ENCODE measurements around the gene RASGRF1.

The RASGRF1 gene

DNA sequence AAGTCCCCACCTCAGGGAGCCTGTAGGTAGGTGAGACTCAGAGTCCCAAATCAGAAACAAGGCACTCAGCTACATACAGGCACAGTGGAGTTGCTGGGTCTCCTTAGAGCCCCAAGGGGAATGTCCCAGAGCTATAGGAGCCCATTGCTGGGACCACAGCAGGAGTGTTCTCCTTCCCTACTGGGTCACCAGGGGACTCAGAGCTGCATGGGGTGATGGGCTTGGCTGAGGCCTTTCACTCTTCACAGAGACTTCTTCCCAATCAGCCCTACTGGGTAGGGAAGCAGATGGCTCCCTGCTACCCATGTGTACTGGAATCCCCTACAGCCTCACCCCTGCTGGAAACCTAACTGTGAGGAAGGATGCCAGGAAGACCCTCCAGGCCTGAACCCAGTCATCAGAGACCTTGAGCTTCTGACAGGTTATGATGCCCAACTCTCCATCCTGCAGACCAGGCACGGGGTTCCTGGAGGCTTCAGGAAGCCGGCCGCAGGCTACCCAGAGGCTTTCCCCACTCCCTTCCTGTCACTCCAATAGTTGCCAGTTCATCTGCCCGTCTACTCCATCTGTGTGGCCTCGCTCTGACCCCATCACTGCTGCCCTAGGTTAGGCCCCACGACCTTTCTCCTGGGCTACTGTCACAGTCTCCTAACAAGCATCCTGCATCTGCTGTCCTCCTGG, 24.0 kb downstream of the RASGRF1 start:
- FAIRE-seq: no peak

DNA sequence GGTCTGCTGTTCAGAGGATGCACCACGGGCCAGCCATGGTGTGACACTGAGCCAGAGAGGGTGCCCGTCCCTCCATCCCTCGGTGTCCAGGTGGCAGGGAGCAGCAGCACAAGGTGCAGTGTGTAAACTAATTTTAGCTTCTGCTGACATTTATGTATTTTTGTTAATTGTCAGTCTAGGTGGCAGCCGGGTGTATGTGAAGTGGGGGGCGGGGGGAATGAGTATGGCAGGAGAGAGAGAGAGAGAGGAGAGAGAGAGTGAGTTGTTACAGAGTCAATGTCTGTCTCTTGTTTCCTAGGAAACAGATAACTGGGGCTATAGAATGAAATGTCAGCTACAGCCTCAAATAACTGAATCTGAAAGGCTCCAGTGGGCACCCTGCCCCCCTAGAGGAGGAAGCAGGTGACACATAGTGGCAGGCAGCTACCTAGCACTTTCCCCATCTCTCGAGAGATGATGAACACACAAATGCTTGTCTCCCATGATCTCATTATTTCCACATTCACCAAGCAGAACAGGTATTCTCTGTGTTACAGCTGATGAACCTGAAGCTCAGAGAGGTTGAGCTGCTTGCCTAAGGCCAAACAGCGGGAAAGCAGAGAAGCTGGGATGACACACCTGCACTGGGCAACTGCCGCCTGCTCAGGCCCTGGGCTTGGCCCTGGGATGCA, 24.7 kb downstream of the RASGRF1 start:
- FAIRE-seq: no peak

DNA sequence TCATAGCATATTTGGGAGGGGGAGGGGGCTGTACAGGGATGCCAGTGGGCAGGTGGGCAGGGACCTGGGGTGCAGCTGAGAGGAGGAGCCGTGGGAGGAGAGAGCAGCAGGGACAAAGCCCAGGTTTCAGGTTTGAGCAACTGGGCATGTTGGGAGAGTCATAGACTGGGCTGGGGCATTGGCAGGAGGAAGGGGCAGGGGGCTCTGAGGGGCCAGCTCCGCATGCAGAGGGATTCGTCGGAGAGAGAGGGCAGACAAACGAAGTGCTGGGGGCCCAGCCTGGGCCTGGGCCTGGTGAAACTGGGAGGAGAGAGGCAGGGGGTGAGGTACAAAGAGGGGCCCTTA, 25.2 kb downstream of the RASGRF1 start:
- no peak for FAIRE-seq

DNA sequence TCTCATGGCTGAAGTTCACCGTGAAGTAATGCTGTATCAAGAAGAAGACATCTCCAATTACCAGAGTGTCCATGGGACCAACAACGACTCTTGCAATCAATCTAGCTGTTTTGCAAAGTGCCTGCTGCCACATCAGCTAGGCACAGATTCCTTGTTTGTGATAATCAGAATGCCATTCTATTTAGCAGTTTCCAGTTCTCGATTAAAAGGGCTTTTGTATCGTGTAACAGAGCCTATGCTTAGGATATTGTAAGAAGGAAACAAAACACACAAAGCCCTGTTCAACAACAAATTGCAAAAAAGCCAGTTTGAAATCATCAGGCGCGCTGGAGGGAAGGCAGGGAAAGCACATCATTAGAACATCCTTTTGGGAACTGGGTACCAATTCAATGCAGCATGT, 26.1 kb downstream of the RASGRF1 start:
- no peak for FAIRE-seq

DNA sequence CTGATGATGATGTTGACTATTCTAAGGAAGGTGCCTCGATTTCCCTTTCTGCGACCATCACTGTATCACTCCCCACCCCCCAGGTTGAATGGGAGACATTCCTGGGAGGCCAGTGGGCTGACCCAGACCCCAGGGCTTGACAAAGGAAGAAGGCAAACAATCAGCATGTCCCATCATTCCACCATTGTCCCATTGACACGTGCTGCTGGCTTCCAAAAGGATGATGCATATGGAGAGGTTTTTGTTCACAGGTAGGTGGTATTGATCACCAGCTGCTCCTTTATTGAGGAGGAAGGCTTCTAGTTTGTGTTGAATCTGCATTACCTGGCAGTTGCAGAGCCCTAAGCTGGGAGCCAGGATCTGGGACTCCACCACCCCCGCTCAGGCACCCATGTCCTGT, 30.4 kb downstream of the RASGRF1 start:
- FAIRE-seq: no peak

DNA sequence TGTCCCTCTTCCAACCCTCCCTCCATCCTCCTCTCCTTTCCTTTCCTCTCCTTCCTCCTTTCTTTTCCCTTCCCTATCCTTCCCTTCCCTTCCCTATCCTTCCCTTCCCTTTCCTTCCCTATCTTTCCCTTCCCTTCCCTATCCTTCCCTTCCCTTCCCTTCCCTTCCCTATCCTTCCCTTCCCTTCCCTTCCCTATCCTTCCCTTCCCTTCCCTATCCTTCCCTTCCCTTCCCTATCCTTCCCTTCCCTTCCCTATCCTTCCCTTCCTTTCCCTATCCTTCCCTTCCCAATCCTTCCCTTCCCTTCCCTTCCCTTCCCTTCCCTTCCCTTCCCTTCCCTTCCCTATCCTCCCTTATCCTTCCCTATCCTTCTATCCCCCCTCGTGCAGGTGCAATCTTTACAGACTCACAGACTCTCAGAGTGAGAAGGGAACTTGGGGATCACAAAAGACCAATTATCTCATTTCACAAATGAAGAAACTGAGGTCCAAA, 31.5 kb downstream of the RASGRF1 start:
- no peak for FAIRE-seq

DNA sequence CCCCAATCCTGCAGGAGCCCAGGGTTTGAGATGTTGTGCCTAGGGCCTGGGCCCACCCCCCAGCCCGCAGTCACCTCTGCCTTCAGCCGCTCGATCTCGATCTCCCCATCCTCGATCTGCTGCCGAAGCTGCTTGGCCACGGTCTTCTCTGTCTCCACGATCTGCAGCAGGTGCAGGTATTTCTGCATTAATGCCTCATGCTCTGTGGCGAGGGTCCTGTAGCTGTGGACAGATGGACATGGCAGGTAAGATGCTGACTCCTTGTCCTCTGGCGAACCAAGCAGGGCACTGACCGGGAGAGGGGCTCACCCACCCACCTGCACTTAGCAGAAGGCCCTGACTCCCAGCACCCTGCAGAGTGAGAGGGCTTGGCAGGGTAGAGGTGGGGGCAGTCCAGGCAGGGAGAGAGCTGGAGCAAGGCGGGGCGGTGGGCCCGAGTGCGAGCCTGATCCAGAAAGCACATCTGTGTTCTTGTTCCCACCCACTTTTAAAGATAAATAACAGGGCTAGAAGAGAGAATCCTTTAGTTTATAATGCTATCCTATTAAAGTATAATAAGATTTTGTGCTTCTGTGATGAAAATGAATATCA, 32.2 kb downstream of the RASGRF1 start:
- no peak for FAIRE-seq

DNA sequence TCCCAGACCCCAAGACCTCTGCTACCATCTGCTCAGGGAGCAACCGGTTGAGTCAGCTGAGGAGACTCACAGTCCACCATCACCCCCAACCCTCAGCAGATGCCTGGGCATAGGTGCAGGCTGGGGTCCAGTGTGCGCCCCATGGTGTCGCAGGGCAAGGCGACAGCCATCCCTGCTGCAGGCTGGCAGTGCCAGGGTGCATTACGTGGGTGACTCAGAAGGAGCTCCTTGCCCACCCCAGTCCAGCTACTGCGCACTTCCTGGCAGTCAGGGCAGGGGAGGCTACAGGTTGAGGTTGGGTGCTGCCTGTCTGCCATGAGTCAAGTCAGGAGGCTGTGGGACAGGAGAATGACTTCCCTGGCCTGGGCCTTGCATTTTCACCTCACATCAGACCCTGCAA, 33.5 kb downstream of the RASGRF1 start:
- no peak for FAIRE-seq

DNA sequence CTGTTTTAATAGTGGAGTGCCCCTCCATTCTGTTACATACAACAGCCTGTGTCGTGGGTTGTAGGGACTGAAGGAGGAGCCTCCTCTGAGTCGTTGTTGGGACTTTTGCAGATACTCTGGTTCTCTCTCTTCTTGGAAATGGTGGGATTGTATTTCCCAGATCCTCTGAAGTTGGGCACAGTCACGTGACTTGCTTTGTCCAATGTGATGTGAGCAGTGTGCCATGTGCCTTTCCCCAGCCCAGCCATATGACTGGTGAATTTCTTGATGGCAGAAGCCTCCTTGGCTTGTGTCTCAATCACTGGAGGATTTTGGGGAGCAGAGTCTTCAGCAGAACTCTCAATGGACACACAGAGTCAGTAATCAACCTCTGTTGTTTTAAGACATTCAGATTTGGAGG, 36.2 kb downstream of the RASGRF1 start:
- FAIRE-seq: no peak

DNA sequence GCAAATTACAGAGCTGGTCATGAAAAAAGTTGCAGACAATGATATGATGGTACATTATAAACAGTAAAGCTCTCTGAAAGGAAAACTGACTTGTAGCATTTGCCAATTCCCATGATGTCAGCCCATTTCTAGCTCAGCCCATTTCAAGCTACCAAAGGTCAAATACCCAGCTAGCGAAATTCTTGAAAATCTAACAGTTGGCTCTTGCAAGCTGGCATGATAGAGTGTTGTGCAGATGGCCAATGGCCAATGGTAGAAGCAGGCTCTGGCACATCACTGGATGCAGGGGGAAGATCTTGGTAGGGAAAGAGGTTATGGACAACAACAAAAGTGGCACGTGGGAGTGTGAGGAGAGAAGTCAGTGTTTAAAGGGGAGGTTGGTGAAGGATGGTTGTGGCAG, 36.7 kb downstream of the RASGRF1 start:
- FAIRE-seq: no peak

DNA sequence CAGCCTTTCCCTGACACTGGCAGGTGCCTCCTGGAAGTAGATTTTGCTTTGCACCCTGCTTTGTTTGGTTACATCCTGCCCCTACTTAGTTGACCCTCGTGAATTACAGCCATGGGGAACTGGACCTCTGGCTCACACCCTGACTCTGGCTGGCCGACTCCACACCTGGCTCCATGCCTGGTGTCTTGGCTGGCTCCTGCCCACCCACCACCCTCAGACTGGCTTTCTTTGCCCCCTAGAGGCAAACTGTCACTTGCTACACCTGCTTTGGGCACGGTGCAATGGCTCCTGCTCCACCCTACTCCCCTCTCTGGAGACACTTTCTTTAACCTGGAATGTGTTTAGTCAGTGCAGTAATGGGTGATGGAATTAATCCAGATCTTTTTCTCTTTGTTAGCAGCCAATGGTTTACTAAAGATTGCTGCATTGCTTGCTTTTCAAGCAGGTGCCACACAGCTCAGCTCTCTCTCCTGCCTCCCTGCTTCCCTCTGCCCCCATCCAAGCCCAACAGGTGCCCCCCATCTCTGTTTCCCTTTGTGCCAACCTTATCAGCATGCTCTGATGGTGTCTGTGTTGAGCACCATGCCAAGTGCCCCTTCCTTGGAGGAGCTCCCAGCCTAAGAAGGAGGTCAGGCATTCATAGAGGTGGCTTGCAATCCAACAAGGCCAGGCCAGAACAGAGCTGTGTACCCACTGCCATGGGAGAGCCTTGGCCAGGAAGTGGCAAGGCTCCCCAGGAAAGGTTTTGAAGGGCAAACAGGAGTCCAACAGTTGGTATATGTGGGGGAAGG, 38.4 kb downstream of the RASGRF1 start:
- FAIRE-seq: no peak

DNA sequence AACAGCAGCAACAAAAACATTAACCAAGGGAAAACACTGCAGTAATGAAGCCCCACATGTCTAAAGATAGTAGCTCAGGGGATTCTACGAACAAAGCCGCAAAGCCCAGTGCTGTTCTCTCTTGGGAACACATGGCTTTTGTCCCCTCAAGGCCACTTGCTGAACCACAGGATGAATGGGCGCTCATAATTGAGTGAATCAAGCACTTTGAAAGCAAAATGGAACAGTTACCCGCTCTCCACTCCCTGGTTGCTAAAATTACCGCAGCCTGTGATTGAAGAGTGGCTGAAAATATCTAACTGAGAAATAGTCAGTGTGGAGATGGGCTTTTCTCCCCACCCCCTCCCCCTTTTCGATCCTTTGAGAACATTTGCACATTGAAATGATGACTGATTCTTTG, 39.6 kb downstream of the RASGRF1 start:
- no peak for FAIRE-seq

DNA sequence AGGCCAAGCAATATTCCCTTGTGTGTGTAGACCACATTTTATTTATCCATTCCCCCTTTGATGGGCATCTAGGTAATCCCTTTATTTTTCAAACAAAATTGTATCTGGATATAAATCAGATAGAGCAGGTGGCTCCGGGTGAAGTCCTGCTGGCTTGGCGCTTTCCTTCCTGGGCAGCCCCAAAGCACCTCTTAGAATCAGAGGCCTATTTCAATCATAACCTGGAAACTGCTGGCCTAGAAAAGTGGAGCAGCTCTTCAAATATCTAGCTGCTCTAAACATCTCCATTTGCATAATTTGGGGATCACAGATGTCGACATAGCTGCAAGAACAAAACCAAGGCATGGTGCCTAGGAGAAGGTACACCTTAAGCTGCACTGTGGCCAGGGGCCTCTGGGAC, 40.2 kb downstream of the RASGRF1 start:
- FAIRE-seq: no peak

DNA sequence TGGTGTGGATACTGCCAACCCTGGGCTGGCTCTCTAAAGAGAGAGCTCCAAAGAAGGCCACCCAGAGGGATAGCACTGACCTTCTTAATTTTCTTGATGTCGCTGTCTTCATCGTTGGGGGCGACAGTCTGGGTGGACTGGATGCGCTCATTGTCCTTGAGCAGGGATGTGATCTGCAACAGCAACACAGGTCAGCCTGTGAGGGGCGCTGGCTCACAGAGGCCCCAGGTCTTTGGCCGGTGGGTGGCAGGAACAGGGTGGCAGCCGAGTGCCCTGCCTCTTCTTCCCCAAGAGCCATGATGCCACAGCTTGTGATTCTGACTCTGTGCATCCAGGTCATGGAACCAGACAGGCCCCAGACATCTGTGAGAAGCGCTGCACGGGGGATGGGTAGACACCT, 41.2 kb downstream of the RASGRF1 start:
- FAIRE-seq: no peak

DNA sequence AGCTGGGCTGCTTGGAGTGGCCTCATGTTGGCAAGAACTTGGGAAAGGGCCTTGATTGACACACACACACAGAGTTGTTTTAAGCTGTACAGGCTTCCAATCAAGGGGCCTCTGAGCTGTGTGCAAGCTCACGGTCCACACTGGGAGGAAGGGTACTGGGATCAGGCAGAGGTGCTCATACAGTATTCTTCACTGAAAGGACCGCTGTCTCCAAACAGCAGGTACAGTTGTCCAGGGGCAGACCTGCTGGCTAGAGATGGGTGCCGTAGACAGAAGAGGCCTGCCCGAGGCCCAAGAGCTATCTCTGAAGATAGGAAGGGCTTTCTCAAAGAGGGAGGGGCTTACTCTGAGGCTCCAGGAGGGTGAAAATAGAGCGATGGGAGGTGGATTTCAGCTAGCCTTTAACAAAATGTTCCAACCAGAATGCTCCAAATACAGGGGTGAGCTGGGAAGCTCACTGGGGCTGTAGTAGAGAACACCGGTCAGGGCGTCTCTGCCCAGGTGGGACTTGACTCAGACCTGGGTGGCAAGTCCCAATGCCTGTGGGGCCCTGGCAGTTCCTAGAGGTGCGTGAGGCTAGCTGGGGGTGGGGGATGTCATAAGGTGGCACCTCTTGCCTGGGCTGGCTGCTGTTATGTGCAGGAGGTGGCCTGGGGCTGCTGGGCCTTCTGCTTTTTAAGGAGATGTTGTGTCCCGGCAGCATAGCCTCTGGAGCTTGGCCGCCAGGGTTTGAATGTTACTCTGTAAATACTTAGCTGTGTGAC, 42.7 kb downstream of the RASGRF1 start:
- no peak for FAIRE-seq

DNA sequence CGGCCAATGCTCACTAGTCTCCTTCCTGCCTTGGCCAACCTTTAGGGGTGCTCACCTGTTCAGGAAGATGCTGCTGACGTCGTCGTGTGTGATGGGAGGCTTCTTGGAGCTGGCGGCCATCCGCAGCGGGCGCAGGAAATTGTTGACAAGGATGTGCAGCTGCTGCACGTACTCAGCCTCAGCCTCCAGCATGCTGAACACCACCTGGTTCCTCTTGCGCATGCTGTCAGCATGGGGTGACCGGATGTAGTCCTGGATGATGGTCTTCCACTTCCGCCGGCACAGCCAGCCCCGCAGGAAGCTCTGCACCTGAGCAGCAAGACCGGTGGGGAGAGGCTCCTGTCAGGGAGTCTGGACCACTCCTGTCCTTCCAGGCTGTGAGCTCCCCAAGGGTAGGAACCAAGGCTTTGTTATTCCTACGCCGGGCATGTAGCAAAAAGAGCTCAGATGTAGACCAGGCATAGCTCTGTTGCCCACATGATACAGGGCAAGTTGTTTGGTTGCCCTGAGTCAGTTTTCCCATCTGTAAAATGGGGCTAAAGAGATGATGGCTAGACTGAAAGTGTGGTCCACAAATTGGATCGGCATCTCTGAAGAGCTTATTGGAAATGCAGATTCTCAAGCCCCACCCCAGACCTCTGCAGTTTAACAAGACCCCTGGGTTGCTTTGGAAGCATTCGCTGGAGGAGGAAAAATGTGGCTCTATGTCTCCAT, 43.7 kb downstream of the RASGRF1 start:
- FAIRE-seq: no peak

DNA sequence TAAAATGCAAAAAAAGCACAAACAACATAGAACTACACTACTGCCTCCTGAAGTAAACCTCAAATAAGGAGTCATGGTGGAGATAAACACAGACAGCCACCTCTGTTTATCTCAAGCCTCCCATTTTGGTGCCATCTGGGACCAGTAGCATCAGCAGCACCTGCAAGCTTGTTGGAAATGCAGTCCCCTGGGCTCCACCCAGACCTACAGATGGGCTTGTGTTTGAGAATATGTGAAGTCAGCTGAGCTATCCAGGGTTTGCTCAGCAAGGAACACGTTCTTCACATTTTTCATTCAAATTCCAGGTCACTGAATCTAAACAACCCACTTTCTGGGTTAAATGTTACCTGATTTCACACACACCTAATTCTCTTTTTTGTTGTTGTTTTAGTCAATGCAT, 45.5 kb downstream of the RASGRF1 start:
- FAIRE-seq: no peak

DNA sequence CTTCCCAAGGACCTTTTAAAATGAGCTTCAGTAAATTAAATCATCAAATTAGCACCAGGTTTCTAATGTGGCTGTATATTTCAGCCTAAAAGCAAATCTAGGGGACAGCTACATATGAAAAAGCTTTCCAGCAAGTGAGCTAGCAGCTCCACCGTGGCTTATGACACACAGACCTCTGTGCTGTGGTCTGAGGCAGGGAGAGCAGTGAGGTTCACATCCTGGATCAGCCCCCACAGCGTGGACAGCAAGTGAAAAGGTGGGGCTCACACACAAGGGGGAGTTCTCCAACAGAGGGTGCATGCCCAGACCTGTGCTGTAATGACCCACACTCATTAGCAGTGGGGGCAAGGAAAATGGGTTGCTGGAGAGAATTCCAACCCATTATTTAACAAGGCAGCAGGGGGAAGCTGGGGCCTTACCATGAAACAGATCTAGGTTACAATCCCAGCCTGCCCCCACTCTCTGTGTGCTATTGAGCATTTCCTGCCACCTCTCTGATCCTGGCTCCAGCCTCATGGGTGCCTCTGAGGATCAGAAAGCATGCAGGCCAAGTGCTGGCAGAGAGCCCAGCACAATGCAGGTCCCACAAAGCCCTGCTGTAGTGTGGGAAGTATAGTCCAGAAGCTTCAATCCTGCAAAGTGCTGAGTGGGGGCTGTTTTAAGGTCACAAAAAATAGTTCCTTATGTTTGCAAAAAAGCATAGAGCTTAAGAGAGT, 48.2 kb downstream of the RASGRF1 start:
- no peak for FAIRE-seq

DNA sequence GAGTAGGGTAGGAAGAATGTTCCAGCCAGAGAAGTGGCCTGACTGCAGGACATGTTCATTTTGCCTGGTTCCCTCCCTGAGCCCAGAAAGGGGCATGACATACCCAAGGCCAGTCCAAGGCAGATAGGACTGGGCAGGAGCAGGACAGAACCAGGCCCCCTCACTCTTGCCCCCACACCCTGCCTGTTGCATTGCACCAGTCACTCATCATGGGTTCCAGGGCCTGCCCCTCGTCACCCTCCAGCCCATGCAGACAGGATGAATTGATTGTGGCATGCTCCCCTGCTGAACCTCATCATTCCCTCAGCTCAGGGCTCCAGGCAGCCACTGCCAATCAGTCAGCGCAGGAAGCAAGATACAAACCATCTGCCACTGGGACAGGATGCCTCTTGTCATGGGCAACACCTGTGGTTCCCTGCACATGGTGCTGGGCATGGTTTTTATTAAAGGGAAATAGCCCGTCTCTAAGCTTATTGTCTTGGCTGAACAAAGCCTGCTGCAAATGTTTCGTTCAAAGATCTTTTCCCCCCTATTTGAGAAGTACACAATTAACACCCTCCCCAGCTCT, 48.9 kb downstream of the RASGRF1 start:
- no peak for FAIRE-seq

DNA sequence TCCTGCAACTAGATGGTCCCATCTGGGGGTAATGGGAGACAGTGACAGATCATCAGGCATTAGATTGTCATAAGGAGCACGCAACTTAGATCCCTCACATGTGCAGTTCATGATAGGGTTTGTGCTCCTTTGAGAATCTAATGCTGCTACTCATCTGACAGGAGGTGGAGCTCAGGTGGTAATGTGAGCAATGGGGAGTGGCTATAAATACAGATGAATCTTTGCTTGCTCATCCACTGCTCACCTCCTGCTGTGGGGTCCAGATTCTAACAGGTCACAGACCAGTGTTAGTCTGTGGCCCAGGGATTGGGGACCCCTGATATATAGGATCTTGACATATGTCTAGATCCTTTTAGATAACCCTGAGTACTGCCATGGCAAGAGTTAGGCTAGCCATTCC, 52.7 kb downstream of the RASGRF1 start:
- no peak for FAIRE-seq

DNA sequence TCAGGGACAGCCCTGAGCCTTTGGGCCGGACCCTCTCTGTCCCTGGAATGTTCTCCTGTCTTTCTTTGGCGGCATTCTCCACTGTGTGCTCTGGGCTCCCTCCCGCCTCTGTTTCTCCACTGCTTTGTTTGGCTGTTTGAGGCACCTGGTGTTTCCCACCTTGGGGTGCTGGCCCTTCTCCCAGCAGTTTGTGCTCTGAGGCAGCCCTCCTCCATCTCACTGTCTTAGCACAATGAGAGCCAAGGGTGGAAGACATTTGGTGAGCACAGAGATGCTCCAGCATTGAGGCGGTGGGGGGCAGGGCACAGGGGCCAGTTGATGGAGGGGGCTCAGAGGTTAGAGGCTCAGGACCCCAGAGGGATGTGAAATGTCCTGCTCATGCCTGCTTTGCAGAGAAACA, 54.3 kb downstream of the RASGRF1 start:
- no peak for FAIRE-seq
